H1 (cell line): ENCODE results near the gene FANCE.

Experiments used
- CREB1 ChIP-seq: IDR thresholded peaks from 2 replicates; pipeline ENCODE4 v1.6.1; 2012; ENCODE audit warnings: inconsistent platforms
- CTCF ChIP-seq, 3 experiments: IDR thresholded peaks; 1 replicate in 2 of 3; 2 replicates in 1 of 3; pipeline versions ENCODE4 v1.5.1 to v1.6.1; 2011; ENCODE audit warnings: low read length in 3 of 3, mild to moderate bottlenecking in 3 of 3, inconsistent platforms in 2 of 3, low read depth in 1 of 3, moderate library complexity in 1 of 3; ENCODE audit not compliant: insufficient read depth in 1 of 3; ENCODE audit errors: control extremely low read depth in 1 of 3
- E2F6 ChIP-seq: IDR thresholded peaks from 2 replicates; pipeline ENCODE4 v1.6.1; 2012; ENCODE audit warnings: inconsistent platforms
- GABPA ChIP-seq: IDR thresholded peaks from 2 replicates; pipeline ENCODE4 v1.6.1; 2011; ENCODE audit warnings: mild to moderate bottlenecking, low read length, moderate library complexity, borderline replicate concordance; ENCODE audit not compliant: insufficient read depth
- KDM1A ChIP-seq: fragments of 200-600, 300-600 bp; sonication (generic); IDR thresholded peaks from 2 replicates; pipeline ENCODE4 v1.7.1; 2016; ENCODE audit warnings: mild to moderate bottlenecking, low read length, borderline replicate concordance
- KDM5A ChIP-seq: fragments of 200-600 bp; IDR thresholded peaks from 2 replicates; pipeline ENCODE4 v1.7.1; 2012; ENCODE audit warnings: mild to moderate bottlenecking, low read length, inconsistent platforms, mixed read lengths
- POLR2A ChIP-seq, 2 experiments: IDR thresholded peaks; 1 replicate in 1 of 2; 2 replicates in 1 of 2; pipeline ENCODE4 v1.6.1; 2011; ENCODE audit warnings: low read depth in 2 of 2, low read length in 2 of 2, mild to moderate bottlenecking in 2 of 2; ENCODE audit errors: control extremely low read depth in 1 of 2
- POLR2AphosphoS5 ChIP-seq: IDR thresholded peaks from 2 replicates; pipeline ENCODE4 v1.6.1; 2011; ENCODE audit warnings: low read depth, low read length
- RAD21 ChIP-seq, 2 experiments: IDR thresholded peaks in 1 of 2; conservative IDR thresholded peaks in 1 of 2; 2 replicates each; pipeline ENCODE4 v1.6.1; 2011; ENCODE audit warnings: low read depth in 2 of 2, low read length in 2 of 2, improper control_type of control experiment in 1 of 2, inconsistent platforms in 1 of 2, mild to moderate bottlenecking in 1 of 2, moderate library complexity in 1 of 2
- RXRA ChIP-seq: IDR thresholded peaks from 2 replicates; pipeline ENCODE4 v1.6.1; 2011; ENCODE audit warnings: low read depth, mild to moderate bottlenecking, low read length, moderate library complexity; ENCODE audit not compliant: insufficient read depth
- SRF ChIP-seq: IDR thresholded peaks from 2 replicates; pipeline ENCODE4 v1.6.1; 2011; ENCODE audit warnings: mild to moderate bottlenecking, low read depth, low read length, moderate library complexity
- TAF7 ChIP-seq: optimal IDR thresholded peaks from 2 replicates; pipeline ENCODE3; 2011; ENCODE audit warnings: low read depth, mild to moderate bottlenecking, inconsistent platforms, low read length, moderate library complexity, borderline replicate concordance
- TBP ChIP-seq: IDR thresholded peaks from 2 replicates; pipeline ENCODE4 v1.6.1; 2011; ENCODE audit warnings: low read depth, low read length, improper control_type of control experiment

- TF ChIP-seq TBP (no peak), RAD21 (IDR thresholded peaks at IDR 0.05 in 1 of 2, conservative IDR thresholded peaks at IDR 0.05 in 1 of 2; ENCODE audit: low read depth in 2 of 2, low read length in 2 of 2) (no peak), POLR2A (IDR thresholded peaks at IDR 0.05; ENCODE audit: control extremely low read depth in 1 of 2, low read depth in 2 of 2, low read length in 2 of 2) (no peak), CTCF (IDR thresholded peaks at IDR 0.05; ENCODE audit: control extremely low read depth in 1 of 3, insufficient read depth in 1 of 3, low read depth in 1 of 3, low read length in 3 of 3) (no peak), TAF7 (no peak), KDM1A (no peak), POLR2AphosphoS5 (no peak), GABPA (no peak), KDM5A (no peak), E2F6 (no peak), RXRA (no peak), SRF (no peak), CREB1 (no peak)
Observed at GRCh38 chr6:35428421-35429149, 23.6 kb upstream of the FANCE start.
